Pancreas (tissue), 10 donors: Measurements from ENCODE around the gene PXYLP1. TPM values are rescaled to one million over a fixed set of nuclear protein-coding genes. Genes with fewer than 3 reads are reported as not detected.

ENCODE experiments used
- ATAC-seq, 4 donors: fragments of 200-7000 bp; cut with Tn5 transposase; one replicate each; pipeline versions ENCODE4 v1.8.0 to v1.9.1; 2020; ENCODE audit warnings: mild to moderate bottlenecking in 4 of 4, moderate library complexity in 4 of 4
- DNase-seq, 6 donors: peaks; one replicate each; pipeline ENCODE4 v3.0.0-alpha.2; 2020
- FAIRE-seq: peaks from 2 replicates; lab custom pipeline; 2012; peaks lifted over from hg19 to GRCh38; lab: Jason Lieb, UNC
- H3K27ac ChIP-seq, 4 donors: fragments of 200-600 bp; sonication (generic); 1 replicate in 3 of 4; 2 replicates in 1 of 4; pipeline versions ENCODE4 v1.5.0 to v1.8.0; 2020
- H3K27me3 ChIP-seq, 4 donors: fragments of 200-600 bp; one replicate each; pipeline ENCODE4 v1.8.0; 2021
- H3K36me3 ChIP-seq, 3 donors: fragments of 200-600 bp; sonication (generic) in 1 of 3; one replicate each; pipeline versions ENCODE4 v1.5.0 to v1.8.0; 2020 to 2021
- H3K4me1 ChIP-seq, 3 donors: fragments of 200-600 bp; one replicate each; pipeline ENCODE4 v1.8.0; 2021
- H3K4me3 ChIP-seq, 4 donors: fragments of 200-600 bp; sonication (generic) in 2 of 4; one replicate each; pipeline versions ENCODE4 v1.5.0 to v1.8.0; 2020 to 2021
- H3K9me3 ChIP-seq, 4 donors: fragments of 200-600 bp; one replicate each; pipeline ENCODE4 v1.8.0; 2021
- WGBS, 2 donors: extraction: QIAGEN DNeasy Blood & Tissue Kit; methylation state at CpG; one replicate each; pipeline ENCODE4 v1.1.7; 2013; 5-methylcytosine and 5-hydroxymethylcytosine counted together
- intact Hi-C, 3 donors: fragments of 100-400 bp; cut with DNase I; formaldehyde crosslinking; loops; one replicate each; pipeline versions ENCODE4 v1.11.1 to v1.14.2; 2022
- polyA plus RNA-seq, 2 donors: library from polyadenylated mRNA; stranded (reverse); fragments of 200-250 nt; gene quantifications; one replicate each; pipeline ENCODE4 v1.2.3, GENCODE V29; 2013
- total RNA-seq, 6 donors: library from RNA; stranded (reverse); fragmentation: NEBNext Ultra II Directional in 4 of 6; extraction: Animal tissue kit (Norgen Biotek cat#: 25700) in 4 of 6; gene quantifications; one replicate each; pipeline versions ENCODE4 v1.2.1 to v1.2.4, GENCODE V29; 2021 to 2023
- TF ChIP-seq, protein P1 (sequence below), 4 donors: fragments of 200-600 bp; sonication (generic) in 3 of 4; IDR thresholded peaks; one replicate each; pipeline versions ENCODE4 v1.5.0 to v1.8.0; 2021; ENCODE audit warnings: antibody characterized with exemption in 4 of 4
- donor health status: healthy with polysubstance abuse.
- donor health status: DM: no; HTN: no; CAD: no; lungs with moderate emphysema.
- donor health status: DM: no; HTN: no; CAD: no.
- donor health status: control.
- donor health status: control.
- donor health status: Bipolar disorder and iron deficiency.
- donor health status: DM: yes; HTN: yes; CAD: no.
- donor health status: DM: no; HTN: no; CAD: no.
- donor health status: DM: no; HTN: no; CAD: no.
- donor health status: DM: yes; HTN: yes; CAD: no.

Gene PXYLP1
- total RNA-seq (10 to 100 TPM in 1 of 6 donors, 1 to 10 TPM in 5; 6.7 to 11.6 (median 8.5) TPM), polyA plus RNA-seq (1 to 10 TPM; 6.0 to 6.1 TPM)

DNA sequence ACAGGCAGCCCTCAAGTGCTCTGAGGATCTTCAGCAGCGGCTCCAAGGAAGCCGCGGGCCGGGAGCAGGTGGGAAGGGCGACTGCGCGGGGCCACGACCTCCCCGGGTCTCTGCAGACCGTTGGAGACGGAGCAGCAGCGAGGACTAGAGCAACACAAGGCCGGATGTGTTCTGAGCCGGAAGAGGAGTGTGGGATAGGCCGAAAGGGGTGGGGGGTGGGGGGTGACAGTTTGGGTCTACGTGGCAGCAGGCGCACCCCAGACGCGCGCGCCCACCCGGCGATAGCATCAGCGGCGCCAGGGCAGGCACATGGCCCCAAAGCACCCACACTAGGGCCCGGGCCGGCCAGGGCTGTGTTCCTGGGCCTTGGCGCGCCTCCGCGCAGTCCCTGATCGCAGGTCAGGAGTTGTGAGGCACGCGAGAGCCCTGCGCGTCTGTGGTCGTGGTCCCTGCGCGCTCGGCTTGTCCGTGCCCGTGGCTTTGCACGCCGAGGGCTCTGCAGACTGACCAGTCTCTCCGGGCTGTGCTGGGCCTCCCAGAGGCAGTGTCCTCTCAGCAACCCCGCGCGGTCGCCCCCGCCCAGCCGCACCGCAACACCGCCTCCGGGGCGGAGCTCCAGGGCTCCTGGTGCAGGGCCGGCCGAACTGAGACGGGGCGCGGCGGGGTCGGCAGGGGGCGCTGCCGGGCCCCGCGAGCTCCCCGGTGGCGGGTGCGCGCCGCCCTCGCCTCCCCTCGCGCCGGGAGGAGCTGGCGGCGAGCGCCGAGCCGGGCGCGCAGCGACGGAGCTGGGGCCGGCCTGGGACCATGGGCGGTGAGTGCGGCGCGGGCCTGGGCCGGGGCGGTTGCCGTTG lies at the start of gene PXYLP1:
Gene PXYLP1 (plus strand): TSS at position 725 of the 851 bp plus-strand sequence. CDS start 28,351 bp downstream, outside the sequence.
- Histone ChIP-seq H3K36me3 (no peaks in the 10 kb centered on the region), H3K4me1 (peaks cover 3 to 14% (median 4%) of the 10 kb centered on the region in 3 donors), H3K4me3 (peak within 1 kb of the TSS; percentile 58 to 86 (median 69)), H3K27me3 (no peaks in the 10 kb centered on the region), H3K9me3 (no peaks in the 10 kb centered on the region), H3K27ac (peak within 1 kb of the TSS; percentile 47 to 84 (median 74))
- peak; percentile 92 to 97 (median 94) for DNase-seq
- intact Hi-C loops = no loop called here
- WGBS, 2 donors = 3 to 4% methylated on average over 71 to 92 of the region's 92 CpGs
- FAIRE-seq = no peak
- TF ChIP-seq, protein P1, sequence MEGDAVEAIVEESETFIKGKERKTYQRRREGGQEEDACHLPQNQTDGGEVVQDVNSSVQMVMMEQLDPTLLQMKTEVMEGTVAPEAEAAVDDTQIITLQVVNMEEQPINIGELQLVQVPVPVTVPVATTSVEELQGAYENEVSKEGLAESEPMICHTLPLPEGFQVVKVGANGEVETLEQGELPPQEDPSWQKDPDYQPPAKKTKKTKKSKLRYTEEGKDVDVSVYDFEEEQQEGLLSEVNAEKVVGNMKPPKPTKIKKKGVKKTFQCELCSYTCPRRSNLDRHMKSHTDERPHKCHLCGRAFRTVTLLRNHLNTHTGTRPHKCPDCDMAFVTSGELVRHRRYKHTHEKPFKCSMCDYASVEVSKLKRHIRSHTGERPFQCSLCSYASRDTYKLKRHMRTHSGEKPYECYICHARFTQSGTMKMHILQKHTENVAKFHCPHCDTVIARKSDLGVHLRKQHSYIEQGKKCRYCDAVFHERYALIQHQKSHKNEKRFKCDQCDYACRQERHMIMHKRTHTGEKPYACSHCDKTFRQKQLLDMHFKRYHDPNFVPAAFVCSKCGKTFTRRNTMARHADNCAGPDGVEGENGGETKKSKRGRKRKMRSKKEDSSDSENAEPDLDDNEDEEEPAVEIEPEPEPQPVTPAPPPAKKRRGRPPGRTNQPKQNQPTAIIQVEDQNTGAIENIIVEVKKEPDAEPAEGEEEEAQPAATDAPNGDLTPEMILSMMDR (IDR thresholded peaks at IDR 0.05) = peak; percentile 58 to 73 (median 62)
- ATAC-seq = peak; percentile 90 to 95 (median 92)

GRCh38 chr3:141183606-141184005 lies 48.0 kb upstream of the PXYLP1 start:
- FAIRE-seq (no peak), DNase-seq (no peak), ATAC-seq (no peak)
- Histone ChIP-seq H3K27ac (no peak overlapping the region), H3K4me3 (no peak overlapping the region), H3K36me3 (no peaks in the 10 kb centered on the region), H3K9me3 (no peaks in the 10 kb centered on the region), H3K27me3 (no peaks in the 10 kb centered on the region), H3K4me1 (no peaks in the 10 kb centered on the region)
- WGBS, 2 donors = 49 to 83% methylated on average over 2 of the region's 2 CpGs
- intact Hi-C loops = loop anchor here in 1 of 3 donors (10.0 kb wide), 1 partner anchor 179 kb away; no protein-coding TSS in a partner anchor
- TF ChIP-seq, protein P1 (IDR thresholded peaks at IDR 0.05) = no peak

- Histone ChIP-seq H3K9me3 (no peaks in the 10 kb centered on the region), H3K4me3 (no peak overlapping the region), H3K36me3 (no peaks in the 10 kb centered on the region), H3K27ac (no peak overlapping the region), H3K4me1 (no peaks in the 10 kb centered on the region), H3K27me3 (no peaks in the 10 kb centered on the region)
- WGBS, 2 donors = 89 to 94% methylated on average over 4 of the region's 4 CpGs
- ATAC-seq (no peak), FAIRE-seq (no peak), DNase-seq (no peak)
- intact Hi-C loops = loop anchor here in 1 of 3 donors (10.0 kb wide), 1 partner anchor 180 kb away; no protein-coding TSS in a partner anchor
- TF ChIP-seq, protein P1 (IDR thresholded peaks at IDR 0.05) = no peak
Measured at GRCh38 chr3:141184430-141184829, 47.2 kb upstream of the PXYLP1 start.

GRCh38 chr3:141191097-141191749 lies 40.4 kb upstream of the PXYLP1 start:
- intact Hi-C loops = loop anchor here in 2 of 3 donors (5.0 to 10.0 kb wide), 4 partner anchors 189 to 299 kb away; no protein-coding TSS in a partner anchor
- no peak for FAIRE-seq

More at GRCh38 chr3:141191097-141191749, 40.4 kb upstream of the PXYLP1 start:
- WGBS, 2 donors = 68 to 95% methylated on average over 2 of the region's 2 CpGs
- H3K4me3 ChIP-seq = no peak overlapping the region
- H3K27me3 ChIP-seq = no peaks in the 10 kb centered on the region
- TF ChIP-seq, protein P1 (IDR thresholded peaks at IDR 0.05) = no peak
- ATAC-seq = no peak
- peaks cover 0 to 3% (median 0%) of the 10 kb centered on the region in 3 donors for H3K4me1 ChIP-seq
- H3K27ac ChIP-seq = no peak overlapping the region
- no peaks in the 10 kb centered on the region for H3K9me3 ChIP-seq
- H3K36me3 ChIP-seq = no peaks in the 10 kb centered on the region
- DNase-seq = no peak
